ENCODE data around the gene NCR2. TPM values are rescaled to one million over a fixed set of nuclear protein-coding genes. Genes with fewer than 3 reads are reported as not detected.

The NCR2 gene
- total and polyA plus RNA-seq, 9 of the 15 experiments (the other 6 are each of a cell fraction or from before 2014, with no cell fraction given): not detected

DNA sequence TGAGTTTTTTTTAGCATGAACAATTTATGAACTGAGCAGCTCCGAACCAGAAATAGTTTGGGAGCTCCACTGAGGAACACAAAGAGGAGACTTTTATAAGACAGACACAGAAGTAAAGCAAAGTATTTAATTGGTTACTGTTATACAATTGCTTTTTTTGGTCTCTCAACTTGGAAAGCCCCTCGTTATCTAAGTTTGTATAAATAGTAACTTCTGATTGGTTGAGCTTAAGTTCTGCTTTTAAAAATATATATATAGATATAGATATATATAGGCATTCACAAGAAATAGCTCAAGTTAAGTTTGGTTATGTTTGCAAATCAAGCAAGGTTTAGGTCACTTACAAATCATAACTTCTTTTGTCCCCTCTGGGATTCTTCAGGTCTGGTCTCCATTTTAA, 20.2 kb upstream of the NCR2 start:
- no peak for DNase-seq (ENCODE audit: extremely low read depth in 1 of 4, low spot score in 3 of 4)
- in situ Hi-C loops (cut with MboI): no loop called here
- Histone ChIP-seq H3K9ac (ENCODE audit: insufficient read depth in 1 of 2, low read depth in 2 of 2, low read length in 2 of 2) (no peak overlapping the region), H3K36me3 (ENCODE audit: control insufficient read depth, insufficient read depth, low read length) (no peaks in the 10 kb centered on the region), H3K9me1 (ENCODE audit: control insufficient read depth, insufficient read depth, low read length) (no peaks in the 10 kb centered on the region), H3K4me1 (replicated peaks in 1 of 2; ENCODE audit: control insufficient read depth in 2 of 2, insufficient read depth in 2 of 2, low read length in 2 of 2) (peaks cover 8 to 16% of the 10 kb centered on the region in 2 experiments; a peak in 4 of 5 replicates), H3K79me2 (ENCODE audit: control insufficient read depth, insufficient read depth, low read length) (no peaks in the 10 kb centered on the region), H3K27me3 (ENCODE audit: control insufficient read depth in 2 of 2, insufficient read depth in 2 of 2, low read length in 2 of 2) (peaks cover 6 to 8% of the 10 kb centered on the region in 2 experiments; a peak in 4 of 5 replicates), H3K9me3 (replicated peaks; ENCODE audit: control insufficient read depth, insufficient read depth, low read depth, low read length) (no peaks in the 10 kb centered on the region), H4K20me1 (replicated peaks; ENCODE audit: control insufficient read depth, insufficient read depth, low read length) (no peaks in the 10 kb centered on the region), H2AFZ (ENCODE audit: low read depth, low read length) (no peak overlapping the region), H3K4me3 (no peak overlapping the region), H3K27ac (ENCODE audit: extremely low read depth, low read depth, low read length) (no peak overlapping the region), H3K4me2 (ENCODE audit: insufficient read depth, low read length) (no peak overlapping the region)
- CTCF ChIA-PET (ENCODE audit: low intra/inter-chr PET ratio): no interaction called here
- no peak for FAIRE-seq
- no TSS peak for BruUV-seq (replicated peaks)
- intact Hi-C loops (cut with micrococcal nuclease): loop anchor here (5.0 kb wide), 2 partner anchors 123 to 243 kb away; partner anchors contain the start of genes NFYA and OARD1
- no peak for ATAC-seq
- POLR2A ChIA-PET: interaction anchor here (0.7 to 1.2 kb wide), 2 partner anchors 9 to 146 kb away, joined by 3 read pairs; no protein-coding TSS in a partner anchor
- TF ChIP-seq ZNF644 (tag; IDR thresholded peaks at IDR 0.05; ENCODE audit: low read depth): no peak
- TF ChIP-seq HIVEP1 (CRISPR knock-in tag; IDR thresholded peaks at IDR 0.05): no peak
- TF ChIP-seq EGR1 (conservative IDR thresholded peaks at IDR 0.05): no peak
- TF ChIP-seq, protein P1, sequence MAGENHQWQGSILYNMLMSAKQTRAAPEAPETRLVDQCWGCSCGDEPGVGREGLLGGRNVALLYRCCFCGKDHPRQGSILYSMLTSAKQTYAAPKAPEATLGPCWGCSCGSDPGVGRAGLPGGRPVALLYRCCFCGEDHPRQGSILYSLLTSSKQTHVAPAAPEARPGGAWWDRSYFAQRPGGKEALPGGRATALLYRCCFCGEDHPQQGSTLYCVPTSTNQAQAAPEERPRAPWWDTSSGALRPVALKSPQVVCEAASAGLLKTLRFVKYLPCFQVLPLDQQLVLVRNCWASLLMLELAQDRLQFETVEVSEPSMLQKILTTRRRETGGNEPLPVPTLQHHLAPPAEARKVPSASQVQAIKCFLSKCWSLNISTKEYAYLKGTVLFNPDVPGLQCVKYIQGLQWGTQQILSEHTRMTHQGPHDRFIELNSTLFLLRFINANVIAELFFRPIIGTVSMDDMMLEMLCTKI (IDR thresholded peaks at IDR 0.05; ENCODE audit: partially characterized antibody): no peak
- no peak for TF ChIP-seq SMAD2 (IDR thresholded peaks at IDR 0.05; ENCODE audit: low read depth, low read length)
- TF ChIP-seq ZNF347 (CRISPR knock-in tag; IDR thresholded peaks at IDR 0.05; ENCODE audit: low read depth): no peak
- TF ChIP-seq ZNF75A (CRISPR knock-in tag; IDR thresholded peaks at IDR 0.05): no peak
- no peak for TF ChIP-seq HDAC8 (tag; IDR thresholded peaks at IDR 0.05)
- TF ChIP-seq FOXA3 (CRISPR knock-in tag; conservative IDR thresholded peaks at IDR 0.05 in 1 of 2, IDR thresholded peaks at IDR 0.05 in 1 of 2): no peak
- TF ChIP-seq, protein P2, sequence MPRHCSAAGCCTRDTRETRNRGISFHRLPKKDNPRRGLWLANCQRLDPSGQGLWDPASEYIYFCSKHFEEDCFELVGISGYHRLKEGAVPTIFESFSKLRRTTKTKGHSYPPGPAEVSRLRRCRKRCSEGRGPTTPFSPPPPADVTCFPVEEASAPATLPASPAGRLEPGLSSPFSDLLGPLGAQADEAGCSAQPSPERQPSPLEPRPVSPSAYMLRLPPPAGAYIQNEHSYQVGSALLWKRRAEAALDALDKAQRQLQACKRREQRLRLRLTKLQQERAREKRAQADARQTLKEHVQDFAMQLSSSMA (CRISPR knock-in tag; IDR thresholded peaks at IDR 0.05): no peak
- TF ChIP-seq, protein P3, sequence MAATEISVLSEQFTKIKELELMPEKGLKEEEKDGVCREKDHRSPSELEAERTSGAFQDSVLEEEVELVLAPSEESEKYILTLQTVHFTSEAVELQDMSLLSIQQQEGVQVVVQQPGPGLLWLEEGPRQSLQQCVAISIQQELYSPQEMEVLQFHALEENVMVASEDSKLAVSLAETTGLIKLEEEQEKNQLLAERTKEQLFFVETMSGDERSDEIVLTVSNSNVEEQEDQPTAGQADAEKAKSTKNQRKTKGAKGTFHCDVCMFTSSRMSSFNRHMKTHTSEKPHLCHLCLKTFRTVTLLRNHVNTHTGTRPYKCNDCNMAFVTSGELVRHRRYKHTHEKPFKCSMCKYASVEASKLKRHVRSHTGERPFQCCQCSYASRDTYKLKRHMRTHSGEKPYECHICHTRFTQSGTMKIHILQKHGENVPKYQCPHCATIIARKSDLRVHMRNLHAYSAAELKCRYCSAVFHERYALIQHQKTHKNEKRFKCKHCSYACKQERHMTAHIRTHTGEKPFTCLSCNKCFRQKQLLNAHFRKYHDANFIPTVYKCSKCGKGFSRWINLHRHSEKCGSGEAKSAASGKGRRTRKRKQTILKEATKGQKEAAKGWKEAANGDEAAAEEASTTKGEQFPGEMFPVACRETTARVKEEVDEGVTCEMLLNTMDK (IDR thresholded peaks at IDR 0.05; ENCODE audit: borderline replicate concordance, insufficient read depth, low read depth, low read length, poor library complexity, severe bottlenecking): no peak
- no peak for TF ChIP-seq ZNF121 (CRISPR knock-in tag; conservative IDR thresholded peaks at IDR 0.05)
- WGBS (ENCODE audit: insufficient coverage, low coverage, missing lambda C conversion rate): 0% methylated on average over 2 of the region's 2 CpGs
